Thoracic aorta (tissue), 2 donors: ENCODE measurements around the gene EIF6. TPM values are rescaled to one million over a fixed set of nuclear protein-coding genes. Genes with fewer than 3 reads are reported as not detected.

Experiments
- ATAC-seq: fragments of 150-250 bp; one replicate; pipeline ENCODE4 v1.8.0; 2017; ENCODE audit warnings: low read depth; ENCODE audit not compliant: insufficient number of reproducible peaks, low FRiP score
- DNase-seq: peaks from one replicate; pipeline ENCODE4 v3.0.0-alpha.2; 2020; ENCODE audit warnings: low spot score
- H3K27ac ChIP-seq, 2 donors: fragments of 200-600 bp; sonication (generic); 1 replicate in 1 of 2; 2 replicates in 1 of 2; pipeline ENCODE4 v1.5.1; 2016; ENCODE audit warnings: mild to moderate bottlenecking in 2 of 2, moderate library complexity in 2 of 2
- H3K27me3 ChIP-seq: fragments of 200-600 bp; sonication (generic); replicated peaks from 2 replicates; pipeline ENCODE4 v1.6.0; 2016; ENCODE audit warnings: mild to moderate bottlenecking; ENCODE audit not compliant: insufficient read depth
- H3K36me3 ChIP-seq: fragments of 200-600 bp; sonication (generic); one replicate; pipeline ENCODE4 v1.5.1; 2016
- H3K4me1 ChIP-seq, 2 donors: fragments of 200-600 bp; sonication (generic); 1 replicate in 1 of 2; 2 replicates in 1 of 2; pipeline versions ENCODE4 v1.5.1 to v1.6.0; 2016; ENCODE audit warnings: low read depth in 2 of 2, mild to moderate bottlenecking in 1 of 2; ENCODE audit not compliant: control insufficient read depth in 1 of 2
- H3K4me3 ChIP-seq: fragments of 200-600 bp; sonication (generic); 2 replicates; pipeline ENCODE4 v1.5.1; 2016; ENCODE audit warnings: mild to moderate bottlenecking
- H3K9me3 ChIP-seq: fragments of 200-600 bp; sonication (generic); 2 replicates; pipeline ENCODE4 v1.5.1; 2016
- CTCF ChIP-seq: fragments of 200-600 bp; sonication (generic); IDR thresholded peaks from one replicate; pipeline ENCODE4 v1.5.1; 2019; ENCODE audit warnings: antibody characterized with exemption
- total RNA-seq, 2 donors: library from RNA; depleted of rRNA; stranded (reverse); fragments of >200 nt; gene quantifications; one replicate each; pipeline versions ENCODE4 v1.1.0 to v1.2.3, GENCODE V29; 2016

Gene EIF6
- total RNA-seq, 2 donors from 2014 or later, result 46.2 to 76.6 TPM

DNA sequence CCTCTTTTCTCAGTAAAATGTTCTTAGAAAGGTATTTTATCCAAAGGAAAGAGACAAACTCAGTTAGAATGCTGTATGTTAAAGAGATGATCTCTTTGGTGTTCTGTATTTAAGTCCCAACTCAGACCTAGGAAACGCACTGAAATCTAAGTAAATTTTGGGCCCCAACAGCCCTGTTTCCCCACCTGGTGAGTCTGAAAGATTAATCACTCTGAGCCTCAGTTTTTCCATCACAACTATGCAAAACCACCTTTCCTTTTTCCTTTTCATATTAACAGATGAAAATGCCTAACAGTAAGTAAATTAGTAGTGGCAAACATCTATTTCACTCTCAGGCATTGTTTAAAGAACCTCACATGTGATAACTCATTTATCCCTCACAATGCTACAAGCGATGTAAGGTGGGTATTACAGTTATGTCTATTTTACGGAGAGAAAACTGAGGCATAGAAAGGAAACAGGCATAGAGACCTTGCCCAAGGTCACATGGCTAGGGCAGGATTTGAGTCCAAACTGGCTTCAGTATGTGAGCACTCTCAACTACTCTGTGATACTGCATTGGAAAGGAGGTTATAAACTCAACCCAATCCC, 43.6 kb upstream of the EIF6 start:
- no peak overlapping the region for H3K4me3 ChIP-seq
- DNase-seq (no peak), ATAC-seq (no peak)
- TF ChIP-seq CTCF, result no peak
- H3K9me3 ChIP-seq, result no peaks in the 10 kb centered on the region
- no peaks in the 10 kb centered on the region for H3K36me3 ChIP-seq
- H3K27ac ChIP-seq, result no peak overlapping the region
- H3K4me1 ChIP-seq, result no peaks in the 10 kb centered on the region
- H3K27me3 ChIP-seq, result no peaks in the 10 kb centered on the region

- Histone ChIP-seq H3K4me3 (no peak overlapping the region), H3K4me1 (no peaks in the 10 kb centered on the region), H3K27ac (no peak overlapping the region), H3K9me3 (no peaks in the 10 kb centered on the region), H3K36me3 (no peaks in the 10 kb centered on the region), H3K27me3 (no peaks in the 10 kb centered on the region)
- TF ChIP-seq CTCF, result no peak
- ATAC-seq (no peak), DNase-seq (no peak)
Measured at GRCh38 chr20:35327074-35327976, 42.8 kb upstream of the EIF6 start.

GRCh38 chr20:35326740-35327073, 42.1 kb upstream of the EIF6 start:
- H3K9me3 ChIP-seq, result no peaks in the 10 kb centered on the region
- TF ChIP-seq CTCF, result no peak
- no peaks in the 10 kb centered on the region for H3K27me3 ChIP-seq
- no peak overlapping the region for H3K27ac ChIP-seq
- no peak for ATAC-seq
- H3K4me1 ChIP-seq, result no peaks in the 10 kb centered on the region
- H3K36me3 ChIP-seq, result no peaks in the 10 kb centered on the region
- H3K4me3 ChIP-seq, result no peak overlapping the region
- DNase-seq, result no peak

- H3K9me3 ChIP-seq, result no peaks in the 10 kb centered on the region
- ATAC-seq (no peak), DNase-seq (no peak)
- H3K36me3 ChIP-seq, result no peaks in the 10 kb centered on the region
- H3K4me3 ChIP-seq, result no peak overlapping the region
- no peaks in the 10 kb centered on the region for H3K27me3 ChIP-seq
- H3K27ac ChIP-seq, result no peak overlapping the region
- no peaks in the 10 kb centered on the region for H3K4me1 ChIP-seq
- no peak for TF ChIP-seq CTCF
Measured at GRCh38 chr20:35326021-35326739, 41.6 kb upstream of the EIF6 start.

- no peaks in the 10 kb centered on the region for H3K36me3 ChIP-seq
- no peaks in the 10 kb centered on the region for H3K4me1 ChIP-seq
- H3K27ac ChIP-seq, result no peak overlapping the region
- H3K9me3 ChIP-seq, result no peaks in the 10 kb centered on the region
- DNase-seq (no peak), ATAC-seq (no peak)
- TF ChIP-seq CTCF, result no peak
- no peaks in the 10 kb centered on the region for H3K27me3 ChIP-seq
- no peak overlapping the region for H3K4me3 ChIP-seq
Measured at GRCh38 chr20:35325401-35325800, 40.8 kb upstream of the EIF6 start.
